Thyroid gland (tissue), 4 donors: Measurements from ENCODE around the gene FKBP4. TPM values are rescaled to one million over a fixed set of nuclear protein-coding genes. Genes with fewer than 3 reads are reported as not detected.
A peak's percentile ranks its signal among the peaks of the same experiment; 100 is the strongest.

Source experiments
- DNase-seq, 2 donors: peaks; one replicate each; pipeline ENCODE4 v3.0.0-alpha.2; 2019
- H3K27ac ChIP-seq, 3 donors: fragments of 200-600 bp; sonication (generic); 1 replicate in 2 of 3; 2 replicates in 1 of 3; pipeline ENCODE4 v1.5.1; 2016 to 2019; ENCODE audit warnings: mild to moderate bottlenecking in 1 of 3, moderate library complexity in 1 of 3
- H3K27me3 ChIP-seq: fragments of 200-600 bp; sonication (generic); one replicate; pipeline ENCODE4 v1.5.1; 2019
- H3K36me3 ChIP-seq, 2 donors: fragments of 200-600 bp; sonication (generic); one replicate each; pipeline ENCODE4 v1.5.1; 2016 to 2019
- H3K4me1 ChIP-seq, 2 donors: fragments of 200-600 bp; sonication (generic); one replicate each; pipeline ENCODE4 v1.5.1; 2017 to 2019
- H3K4me3 ChIP-seq, 3 donors: fragments of 200-600 bp; sonication (generic); replicated peaks in 1 of 3; 1 replicate in 2 of 3; 2 replicates in 1 of 3; pipeline ENCODE4 v1.5.1; 2016; ENCODE audit warnings: mild to moderate bottlenecking in 1 of 3
- H3K9me3 ChIP-seq: fragments of 200-600 bp; sonication (generic); one replicate; pipeline ENCODE4 v1.5.1; 2017
- POLR2A ChIP-seq, 2 donors: fragments of 450-650 bp; IDR thresholded peaks; one replicate each; pipeline ENCODE4 v1.6.1; 2017; ENCODE audit warnings: antibody characterized with exemption in 2 of 2, mild to moderate bottlenecking in 2 of 2, moderate library complexity in 1 of 2
- WGBS, 2 donors: methylation state at CpG; one replicate each; pipeline ENCODE4 v1.1.5; 2017; 5-methylcytosine and 5-hydroxymethylcytosine counted together
- intact Hi-C: fragments of 100-400 bp; cut with DNase I; formaldehyde crosslinking; loops from one replicate; pipeline ENCODE4 v1.15.1; 2023
- total RNA-seq, 4 donors: library from RNA; depleted of rRNA; stranded (reverse); fragments of >200 nt; gene quantifications; one replicate each; pipeline ENCODE4 v1.2.3, GENCODE V29; 2016
- TF ChIP-seq, protein P1 (sequence below), 6 experiments: fragments of 200-600 bp in 3 of 6; fragments of 450-650 bp in 3 of 6; sonication (generic) in 3 of 6; IDR thresholded peaks; one replicate each; pipeline ENCODE4 v1.5.1; 2016 to 2019; ENCODE audit warnings: antibody characterized with exemption in 6 of 6, mild to moderate bottlenecking in 2 of 6, inconsistent platforms in 1 of 6, moderate library complexity in 1 of 6

The FKBP4 gene, protein sequence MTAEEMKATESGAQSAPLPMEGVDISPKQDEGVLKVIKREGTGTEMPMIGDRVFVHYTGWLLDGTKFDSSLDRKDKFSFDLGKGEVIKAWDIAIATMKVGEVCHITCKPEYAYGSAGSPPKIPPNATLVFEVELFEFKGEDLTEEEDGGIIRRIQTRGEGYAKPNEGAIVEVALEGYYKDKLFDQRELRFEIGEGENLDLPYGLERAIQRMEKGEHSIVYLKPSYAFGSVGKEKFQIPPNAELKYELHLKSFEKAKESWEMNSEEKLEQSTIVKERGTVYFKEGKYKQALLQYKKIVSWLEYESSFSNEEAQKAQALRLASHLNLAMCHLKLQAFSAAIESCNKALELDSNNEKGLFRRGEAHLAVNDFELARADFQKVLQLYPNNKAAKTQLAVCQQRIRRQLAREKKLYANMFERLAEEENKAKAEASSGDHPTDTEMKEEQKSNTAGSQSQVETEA
- total RNA-seq, result 10 to 100 TPM; 43.5 to 69.9 (median 47.0) TPM

DNA sequence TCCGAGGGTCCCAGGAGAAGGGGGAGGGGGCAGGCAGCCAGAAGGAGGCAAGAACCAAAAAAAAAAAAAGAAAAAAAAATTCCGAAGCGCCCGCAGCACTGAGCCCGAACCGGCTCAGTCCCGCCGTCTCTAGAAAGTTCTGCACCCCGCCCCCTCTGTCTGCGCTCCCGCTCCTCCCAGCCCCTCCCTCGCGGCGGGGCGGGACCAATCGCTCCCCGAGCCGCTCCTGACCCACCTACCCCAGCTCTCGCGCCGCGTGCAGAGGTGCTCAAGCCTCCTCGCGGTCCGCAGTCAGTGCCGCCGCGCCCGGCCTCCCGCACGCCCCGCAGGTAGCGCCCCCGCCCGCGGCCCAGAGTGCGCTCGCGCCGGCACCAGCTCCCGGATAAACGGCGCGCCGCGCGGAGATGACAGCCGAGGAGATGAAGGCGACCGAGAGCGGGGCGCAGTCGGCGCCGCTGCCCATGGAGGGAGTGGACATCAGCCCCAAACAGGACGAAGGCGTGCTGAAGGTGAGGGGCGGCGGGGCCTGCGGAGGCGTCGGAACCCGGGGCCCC is at the start of gene FKBP4:
FKBP4 (plus strand) TSS at position 235 of the 554 bp plus-strand sequence; CDS start at position 405, 170 bp downstream.
- WGBS, 2 donors, result 0 to 2% methylated on average over 28 to 39 of the region's 63 CpGs
- Histone ChIP-seq H3K27ac (peak within 1 kb of the TSS; percentile 73 to 98 (median 92)), H3K27me3 (no peaks in the 10 kb centered on the region), H3K4me1 (peaks cover 19 to 20% of the 10 kb centered on the region in 2 donors), H3K9me3 (no peaks in the 10 kb centered on the region), H3K4me3 (peak within 1 kb of the TSS; percentile 61 to 81 (median 74)), H3K36me3 (peaks cover 13 to 20% of the 10 kb centered on the region in 2 donors)
- peak; percentile 94 to 95 for DNase-seq
- intact Hi-C loops, result no loop called here
- TF ChIP-seq, protein P1, sequence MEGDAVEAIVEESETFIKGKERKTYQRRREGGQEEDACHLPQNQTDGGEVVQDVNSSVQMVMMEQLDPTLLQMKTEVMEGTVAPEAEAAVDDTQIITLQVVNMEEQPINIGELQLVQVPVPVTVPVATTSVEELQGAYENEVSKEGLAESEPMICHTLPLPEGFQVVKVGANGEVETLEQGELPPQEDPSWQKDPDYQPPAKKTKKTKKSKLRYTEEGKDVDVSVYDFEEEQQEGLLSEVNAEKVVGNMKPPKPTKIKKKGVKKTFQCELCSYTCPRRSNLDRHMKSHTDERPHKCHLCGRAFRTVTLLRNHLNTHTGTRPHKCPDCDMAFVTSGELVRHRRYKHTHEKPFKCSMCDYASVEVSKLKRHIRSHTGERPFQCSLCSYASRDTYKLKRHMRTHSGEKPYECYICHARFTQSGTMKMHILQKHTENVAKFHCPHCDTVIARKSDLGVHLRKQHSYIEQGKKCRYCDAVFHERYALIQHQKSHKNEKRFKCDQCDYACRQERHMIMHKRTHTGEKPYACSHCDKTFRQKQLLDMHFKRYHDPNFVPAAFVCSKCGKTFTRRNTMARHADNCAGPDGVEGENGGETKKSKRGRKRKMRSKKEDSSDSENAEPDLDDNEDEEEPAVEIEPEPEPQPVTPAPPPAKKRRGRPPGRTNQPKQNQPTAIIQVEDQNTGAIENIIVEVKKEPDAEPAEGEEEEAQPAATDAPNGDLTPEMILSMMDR (IDR thresholded peaks at IDR 0.05), result no peak
- TF ChIP-seq POLR2A (IDR thresholded peaks at IDR 0.05), result peak; percentile 92 to 98

DNA sequence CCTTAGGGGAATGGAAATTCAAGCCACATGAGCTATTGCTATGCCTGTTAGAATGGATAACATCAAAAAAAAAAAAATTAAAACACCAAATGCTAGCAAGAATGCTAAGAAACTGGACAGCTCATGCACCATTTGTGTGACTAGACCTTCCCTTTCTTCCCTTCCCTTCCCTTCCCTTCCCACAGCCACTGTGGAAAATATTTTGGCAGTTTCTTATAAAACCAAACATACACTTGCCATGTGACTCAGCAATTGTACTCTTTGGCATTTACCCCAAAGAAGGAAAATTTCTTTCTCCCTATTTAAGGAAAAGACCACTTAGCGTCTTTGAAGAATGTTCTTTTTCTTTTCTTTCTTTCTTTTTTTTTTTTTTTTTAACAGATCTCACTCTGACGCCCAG is 49.1 kb upstream of the FKBP4 start:
- TF ChIP-seq POLR2A (IDR thresholded peaks at IDR 0.05), result no peak
- TF ChIP-seq, protein P1 (IDR thresholded peaks at IDR 0.05), result no peak
- Histone ChIP-seq H3K4me1 (no peaks in the 10 kb centered on the region), H3K27ac (no peak overlapping the region), H3K27me3 (no peaks in the 10 kb centered on the region), H3K9me3 (no peaks in the 10 kb centered on the region), H3K36me3 (no peaks in the 10 kb centered on the region), H3K4me3 (no peak overlapping the region)
- DNase-seq, result no peak
- 37 to 69% methylated on average over 2 of the region's 2 CpGs for WGBS, 2 donors
- intact Hi-C loops, result no loop called here

DNA sequence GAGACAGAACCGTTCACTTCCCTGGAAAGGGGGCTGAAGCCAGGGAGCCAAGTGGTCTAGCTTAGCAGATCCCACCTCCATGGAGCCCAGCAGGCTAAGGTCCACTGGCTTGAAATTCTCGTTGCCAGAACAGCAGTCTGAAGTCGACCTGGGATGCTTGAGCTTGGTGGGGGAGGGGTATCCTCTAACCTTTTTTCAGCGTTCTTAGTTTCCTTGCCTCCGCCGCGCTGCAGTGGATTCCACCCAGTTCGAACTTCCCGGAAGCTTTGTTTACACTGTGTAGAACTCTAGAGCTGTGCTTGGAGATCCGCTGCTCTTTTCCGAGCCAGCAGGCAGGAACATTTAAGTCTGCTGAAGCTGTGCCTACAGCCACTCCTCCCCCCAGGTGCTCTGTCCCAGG is 45.2 kb upstream of the FKBP4 start:
- 34 to 45% methylated on average over 9 to 10 of the region's 11 CpGs for WGBS, 2 donors
- peaks cover 0 to 4% of the 10 kb centered on the region in 2 donors for H3K4me1 ChIP-seq
- intact Hi-C loops, result no loop called here
- H3K4me3 ChIP-seq, result no peak overlapping the region
- H3K9me3 ChIP-seq, result no peaks in the 10 kb centered on the region
- H3K27me3 ChIP-seq, result no peaks in the 10 kb centered on the region
- no peak overlapping the region for H3K27ac ChIP-seq
- no peak for TF ChIP-seq POLR2A (IDR thresholded peaks at IDR 0.05)
- TF ChIP-seq, protein P1 (IDR thresholded peaks at IDR 0.05), result no peak
- no peak for DNase-seq
- H3K36me3 ChIP-seq, result no peaks in the 10 kb centered on the region

DNA sequence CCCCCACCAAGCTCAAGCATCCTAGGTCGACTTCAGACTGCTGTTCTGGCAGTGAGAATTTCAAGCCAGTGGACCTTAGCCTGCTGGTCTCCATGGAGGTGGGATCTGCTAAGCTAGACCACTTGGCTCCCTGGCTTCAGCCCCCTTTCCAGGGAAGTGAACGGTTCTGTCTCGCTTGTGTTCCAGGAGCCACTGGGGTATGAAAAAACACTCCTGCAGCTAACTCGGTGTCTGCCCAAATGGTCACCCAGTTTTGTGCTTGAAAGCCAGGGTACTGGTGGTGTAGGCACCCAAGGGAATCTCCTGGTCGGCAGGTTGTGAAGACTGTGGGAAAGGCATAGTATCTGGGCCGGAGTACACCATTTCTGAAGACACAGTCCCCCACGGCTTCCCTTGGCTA is 44.6 kb upstream of the FKBP4 start:
- intact Hi-C loops, result no loop called here
- H3K36me3 ChIP-seq, result no peaks in the 10 kb centered on the region
- H3K4me3 ChIP-seq, result no peak overlapping the region
- no peak overlapping the region for H3K27ac ChIP-seq
- H3K9me3 ChIP-seq, result no peaks in the 10 kb centered on the region
- WGBS, 2 donors, result 55 to 57% methylated on average over 7 of the region's 7 CpGs
- no peaks in the 10 kb centered on the region for H3K27me3 ChIP-seq
- no peak for TF ChIP-seq POLR2A (IDR thresholded peaks at IDR 0.05)
- TF ChIP-seq, protein P1 (IDR thresholded peaks at IDR 0.05), result no peak
- no peak for DNase-seq
- peaks cover 0 to 4% of the 10 kb centered on the region in 2 donors for H3K4me1 ChIP-seq

DNA sequence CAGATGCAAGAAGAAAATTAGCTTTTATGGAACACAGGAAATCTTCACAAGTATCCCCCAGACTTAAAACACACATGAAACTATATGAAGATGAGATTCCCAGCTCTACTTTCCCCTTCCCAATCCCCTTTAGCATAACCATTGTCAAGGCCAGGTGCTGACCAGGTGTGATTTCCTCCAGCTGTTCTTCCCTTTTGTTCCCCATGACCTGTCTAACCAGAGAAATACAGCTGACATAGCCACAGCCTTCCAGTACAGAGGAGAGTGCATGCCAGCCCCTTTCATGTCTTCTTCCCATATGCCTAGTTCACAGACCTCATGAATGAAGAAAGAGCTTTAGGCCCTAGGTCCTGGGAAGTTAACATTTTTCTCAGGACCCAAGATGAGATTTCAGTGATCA is 43.5 kb upstream of the FKBP4 start:
- intact Hi-C loops, result no loop called here
- TF ChIP-seq, protein P1 (IDR thresholded peaks at IDR 0.05), result no peak
- no peak for DNase-seq

More for the DNA sequence above, 43.5 kb upstream of the FKBP4 start:
- Histone ChIP-seq H3K9me3 (no peaks in the 10 kb centered on the region), H3K36me3 (no peaks in the 10 kb centered on the region), H3K4me3 (no peak overlapping the region), H3K4me1 (peaks cover 0 to 4% of the 10 kb centered on the region in 2 donors), H3K27ac (no peak overlapping the region), H3K27me3 (no peaks in the 10 kb centered on the region)
